ENCODE data around the gene DMGDH. TPM values are rescaled to one million over a fixed set of nuclear protein-coding genes. Genes with fewer than 3 reads are reported as not detected.

DMGDH gene
- total RNA-seq, 6 experiments from 2014 or later, result 55.7 to 128 (median 83.5) TPM

DNA sequence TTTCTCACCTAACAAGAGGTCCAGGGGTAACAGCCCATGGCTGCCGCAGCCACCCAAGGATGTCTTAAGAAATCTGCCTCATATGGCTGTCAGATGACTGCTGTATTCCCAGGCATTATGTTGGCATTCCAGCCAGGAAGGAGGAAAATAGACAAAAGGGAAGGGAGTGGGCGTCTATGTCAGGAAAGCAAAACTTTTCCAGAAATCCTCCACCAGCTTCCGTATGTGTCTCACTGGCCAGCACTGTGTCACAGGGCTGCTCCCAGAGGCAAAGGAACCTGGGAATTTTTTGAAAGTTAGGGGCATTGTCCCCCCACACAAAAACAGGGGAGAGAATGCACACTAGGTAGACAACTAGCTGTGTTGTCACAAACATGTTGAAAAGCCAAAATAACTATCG lies 7.3 kb upstream of the DMGDH start:
- ATAC-seq (peak in 1 of 4 donors; percentile 17), DNase-seq (no peak)
- Histone ChIP-seq H3K27ac (peak overlapping the region; percentile 39 to 96 (median 75)), H3K9me3 (no peaks in the 10 kb centered on the region), H3K36me3 (peaks cover 0 to 25% (median 1%) of the 10 kb centered on the region in 4 donors), H3K4me1 (peaks cover 0 to 96% (median 40%) of the 10 kb centered on the region in 4 donors), H3K4me3 (no peak overlapping the region), H3K27me3 (no peaks in the 10 kb centered on the region)
- intact Hi-C loops (cut with DNase I), result no loop called here
- 52% methylated on average over 4 of the region's 4 CpGs for WGBS (ENCODE audit: insufficient coverage, low coverage, low lambda C conversion rate, missing lambda C conversion rate)
- TF ChIP-seq, protein P1, sequence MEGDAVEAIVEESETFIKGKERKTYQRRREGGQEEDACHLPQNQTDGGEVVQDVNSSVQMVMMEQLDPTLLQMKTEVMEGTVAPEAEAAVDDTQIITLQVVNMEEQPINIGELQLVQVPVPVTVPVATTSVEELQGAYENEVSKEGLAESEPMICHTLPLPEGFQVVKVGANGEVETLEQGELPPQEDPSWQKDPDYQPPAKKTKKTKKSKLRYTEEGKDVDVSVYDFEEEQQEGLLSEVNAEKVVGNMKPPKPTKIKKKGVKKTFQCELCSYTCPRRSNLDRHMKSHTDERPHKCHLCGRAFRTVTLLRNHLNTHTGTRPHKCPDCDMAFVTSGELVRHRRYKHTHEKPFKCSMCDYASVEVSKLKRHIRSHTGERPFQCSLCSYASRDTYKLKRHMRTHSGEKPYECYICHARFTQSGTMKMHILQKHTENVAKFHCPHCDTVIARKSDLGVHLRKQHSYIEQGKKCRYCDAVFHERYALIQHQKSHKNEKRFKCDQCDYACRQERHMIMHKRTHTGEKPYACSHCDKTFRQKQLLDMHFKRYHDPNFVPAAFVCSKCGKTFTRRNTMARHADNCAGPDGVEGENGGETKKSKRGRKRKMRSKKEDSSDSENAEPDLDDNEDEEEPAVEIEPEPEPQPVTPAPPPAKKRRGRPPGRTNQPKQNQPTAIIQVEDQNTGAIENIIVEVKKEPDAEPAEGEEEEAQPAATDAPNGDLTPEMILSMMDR (IDR thresholded peaks at IDR 0.05), result no peak
- no peak for TF ChIP-seq POLR2A (IDR thresholded peaks at IDR 0.05)

DNA sequence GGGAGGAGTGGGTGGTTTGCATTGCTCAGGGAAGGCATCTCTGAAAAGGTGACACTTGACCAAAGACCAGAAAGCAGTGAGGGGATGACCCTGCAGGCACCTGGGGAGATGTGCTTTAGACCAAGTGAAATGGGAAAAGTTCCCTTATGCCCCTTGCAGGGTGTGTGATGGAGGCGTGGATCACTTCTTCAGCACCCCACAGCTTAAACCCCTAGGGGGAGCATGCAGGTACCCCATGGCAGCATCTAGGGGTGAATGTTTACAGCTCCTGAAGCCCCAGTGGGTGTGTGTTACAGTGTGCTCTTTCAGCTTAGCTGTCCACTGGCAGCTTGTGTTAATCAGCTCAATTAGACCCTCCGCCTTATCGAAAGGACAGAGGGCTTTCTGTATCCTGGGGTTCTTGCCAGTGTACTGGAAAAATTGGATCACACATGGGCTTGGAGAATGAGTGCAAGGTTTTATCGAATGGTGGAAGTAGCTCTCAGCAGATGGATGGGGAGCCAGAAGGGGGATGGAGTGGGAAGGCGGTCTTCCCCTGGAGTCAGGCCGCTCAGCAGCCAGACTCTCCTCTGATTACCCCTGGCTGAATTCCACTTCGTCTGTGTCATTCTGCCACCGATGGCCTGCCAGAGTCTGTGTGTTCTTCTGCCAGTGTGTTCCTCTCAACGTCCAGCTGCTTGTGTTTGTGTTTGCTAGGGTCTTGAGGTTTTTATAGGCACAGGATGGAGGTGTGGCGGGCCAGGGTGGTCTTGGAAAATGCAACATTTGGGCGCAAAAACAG lies 6.4 kb upstream of the DMGDH start:
- Histone ChIP-seq H3K36me3 (peaks cover 0 to 18% (median 1%) of the 10 kb centered on the region in 4 donors), H3K9me3 (no peaks in the 10 kb centered on the region), H3K4me1 (peaks cover 0 to 89% (median 35%) of the 10 kb centered on the region in 4 donors), H3K27me3 (no peaks in the 10 kb centered on the region), H3K27ac (peak overlapping the region; percentile 39 to 96 (median 75)), H3K4me3 (peak overlapping the region in 1 of 3 donors; percentile 2)
- no peak for TF ChIP-seq POLR2A (IDR thresholded peaks at IDR 0.05)
- TF ChIP-seq, protein P1 (IDR thresholded peaks at IDR 0.05), result no peak
- intact Hi-C loops (cut with DNase I), result no loop called here
- WGBS (ENCODE audit: insufficient coverage, low coverage, low lambda C conversion rate, missing lambda C conversion rate), result 21% methylated on average over 9 of the region's 11 CpGs
- DNase-seq (peak; percentile 33 to 77 (median 65)), ATAC-seq (peak; percentile 60 to 76 (median 67))

DNA sequence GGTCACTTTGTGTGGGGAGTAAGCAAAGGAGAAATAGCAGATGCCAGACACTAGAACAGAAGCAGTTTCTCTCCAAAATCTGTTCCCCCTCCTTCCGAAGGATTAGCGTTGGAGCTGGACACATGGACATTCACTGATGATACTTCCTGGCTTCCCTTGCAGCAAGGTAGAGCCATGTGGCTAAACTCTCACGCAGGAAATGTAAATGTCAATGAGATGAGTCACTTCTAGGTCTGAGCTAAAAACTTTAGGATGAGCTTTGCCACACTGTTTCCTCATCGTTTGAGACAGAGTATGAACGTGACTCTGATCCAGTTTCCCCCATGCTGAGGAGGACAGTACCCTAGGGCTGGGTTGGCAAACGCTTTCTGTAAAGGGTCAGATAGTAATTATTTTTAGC lies 5.2 kb upstream of the DMGDH start:
- 40% methylated on average over 5 of the region's 6 CpGs for WGBS (ENCODE audit: insufficient coverage, low coverage, low lambda C conversion rate, missing lambda C conversion rate)
- H3K27ac ChIP-seq, result peak overlapping the region in 2 of 3 donors; percentile 39 to 96
- H3K9me3 ChIP-seq, result no peaks in the 10 kb centered on the region
- no peak for DNase-seq
- H3K27me3 ChIP-seq, result no peaks in the 10 kb centered on the region
- intact Hi-C loops (cut with DNase I), result no loop called here
- H3K4me1 ChIP-seq, result peaks cover 0 to 77% (median 30%) of the 10 kb centered on the region in 4 donors
- ATAC-seq, result peak in 1 of 4 donors; percentile 48
- no peak overlapping the region for H3K4me3 ChIP-seq
- TF ChIP-seq, protein P1 (IDR thresholded peaks at IDR 0.05), result no peak
- TF ChIP-seq POLR2A (IDR thresholded peaks at IDR 0.05), result peak; percentile 9
- peaks cover 0 to 17% (median 1%) of the 10 kb centered on the region in 4 donors for H3K36me3 ChIP-seq

DNA sequence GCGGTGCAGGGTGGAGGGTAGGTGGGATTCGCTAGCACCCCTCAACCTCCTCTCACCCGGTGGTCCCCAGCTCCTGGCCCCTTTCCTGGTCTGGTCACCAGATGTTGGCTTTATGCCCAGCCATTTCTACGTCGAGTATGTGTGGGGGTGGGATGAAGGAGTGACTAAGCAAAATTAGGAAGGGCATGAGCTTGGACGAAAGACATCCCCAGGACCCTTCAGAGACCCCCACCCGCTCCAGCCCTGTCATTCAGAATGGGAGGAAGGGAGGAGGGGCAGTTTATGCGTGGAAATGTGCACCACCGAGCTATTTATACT lies 835 bp upstream of the DMGDH start:
- intact Hi-C loops (cut with DNase I), result no loop called here
- Histone ChIP-seq H3K27ac (peak overlapping the region; percentile 82 to 98 (median 96)), H3K27me3 (no peaks in the 10 kb centered on the region), H3K4me1 (peaks cover 0 to 36% (median 12%) of the 10 kb centered on the region in 4 donors), H3K4me3 (peak overlapping the region; percentile 51 to 85 (median 74)), H3K9me3 (no peaks in the 10 kb centered on the region), H3K36me3 (peaks cover 0 to 2% (median 0%) of the 10 kb centered on the region in 4 donors)
- ATAC-seq (peak; percentile 53 to 63 (median 58)), DNase-seq (peak in 2 of 3 donors; percentile 33 to 75)
- TF ChIP-seq, protein P1 (IDR thresholded peaks at IDR 0.05), result no peak
- no peak for TF ChIP-seq POLR2A (IDR thresholded peaks at IDR 0.05)
- 14% methylated on average over 8 of the region's 9 CpGs for WGBS (ENCODE audit: insufficient coverage, low coverage, low lambda C conversion rate, missing lambda C conversion rate)

All from right lobe of liver (tissue), 6 donors.